Measurements from ENCODE around the gene KIF1C. TPM values are rescaled to one million over a fixed set of nuclear protein-coding genes. Genes with fewer than 3 reads are reported as not detected.
"Not testable (repeated sequence)": the region's sequence is repeated elsewhere in the genome, so short reads cannot be mapped to it uniquely, and the experiment has no call there.

KIF1C gene
- total RNA-seq, 2 experiments from 2014 or later, result 32.6 to 43.0 TPM

GRCh38 chr17:5044630-5045029 lies 46.9 kb downstream of the KIF1C start:
- Mint-ChIP-seq H3K4me1 (peaks cover 56% of the 10 kb centered on the region), H3K4me3 (no peak overlapping the region)

GRCh38 chr17:5045496-5045895 lies 47.7 kb downstream of the KIF1C start:
- H3K9me3 Mint-ChIP-seq (ENCODE audit: low read depth), result peaks cover 2% of the 10 kb centered on the region
- no peaks in the 10 kb centered on the region for H3K27me3 Mint-ChIP-seq
- DNase-seq (no peak), ATAC-seq (no peak)
- ChIA-PET CTCF (interaction anchor here (0.6 to 1.7 kb wide), 5 partner anchors 10 to 946 kb away, joined by 3 to 12 read pairs (median 3); partner anchors contain the start of gene SLC52A1), POLR2A (interaction anchor here (0.6 kb wide), 1 partner anchor 36 kb away, joined by 3 read pairs; no protein-coding TSS in a partner anchor)
- H3K27ac Mint-ChIP-seq, result peak overlapping the region; percentile 7
- H3K4me1 Mint-ChIP-seq, result peaks cover 60% of the 10 kb centered on the region
- intact Hi-C loops (cut with DNase I, micrococcal nuclease), result no loop called here
- H3K4me3 Mint-ChIP-seq, result no peak overlapping the region
- no peaks in the 10 kb centered on the region for H3K36me3 Mint-ChIP-seq (ENCODE audit: low read depth)

More at GRCh38 chr17:5044630-5045029, 46.9 kb downstream of the KIF1C start:
- no peak for DNase-seq
- ATAC-seq, result no peak
- Mint-ChIP-seq H3K27ac (no peak overlapping the region), H3K9me3 (ENCODE audit: low read depth) (peaks cover 2% of the 10 kb centered on the region), H3K36me3 (ENCODE audit: low read depth) (no peaks in the 10 kb centered on the region), H3K27me3 (no peaks in the 10 kb centered on the region)
- ChIA-PET CTCF (interaction anchor here (1.5 kb wide), 1 partner anchor 135 kb away, joined by 3 read pairs; no protein-coding TSS in a partner anchor), POLR2A (no interaction called here)
- intact Hi-C loops (cut with DNase I, micrococcal nuclease), result no loop called here

- no peaks in the 10 kb centered on the region for H3K36me3 Mint-ChIP-seq (ENCODE audit: low read depth)
- DNase-seq (no peak), ATAC-seq (no peak)
- H3K27me3 Mint-ChIP-seq, result no peaks in the 10 kb centered on the region
- intact Hi-C loops (cut with DNase I, micrococcal nuclease), result no loop called here
- POLR2A ChIA-PET, result no interaction called here
- H3K4me3 Mint-ChIP-seq, result no peak overlapping the region
- CTCF ChIA-PET, result interaction anchor here (0.6 to 2.4 kb wide), 4 partner anchors 15 to 23 kb away, joined by 3 to 17 read pairs (median 5); no protein-coding TSS in a partner anchor
- H3K27ac Mint-ChIP-seq, result peak overlapping the region; percentile 56
- H3K9me3 Mint-ChIP-seq (ENCODE audit: low read depth), result peaks cover 2% of the 10 kb centered on the region
- peaks cover 53% of the 10 kb centered on the region for H3K4me1 Mint-ChIP-seq
Observed at GRCh38 chr17:5047446-5047845, 49.7 kb downstream of the KIF1C start.

GRCh38 chr17:5049314-5049841 lies 51.6 kb downstream of the KIF1C start:
- ATAC-seq (peak; percentile 87), DNase-seq (peak; percentile 70)
- no peak overlapping the region for H3K4me3 Mint-ChIP-seq
- no peaks in the 10 kb centered on the region for H3K27me3 Mint-ChIP-seq
- peaks cover under 1% of the 10 kb centered on the region for H3K9me3 Mint-ChIP-seq (ENCODE audit: low read depth)
- peak overlapping the region; percentile 81 for H3K27ac Mint-ChIP-seq
- intact Hi-C loops (cut with DNase I, micrococcal nuclease), result no loop called here
- ChIA-PET POLR2A (interaction anchor here (0.7 kb wide), 1 partner anchor 338 kb away, joined by 5 read pairs; no protein-coding TSS in a partner anchor), CTCF (interaction anchor here (0.6 to 1.6 kb wide), 4 partner anchors 10 to 148 kb away, joined by 3 to 6 read pairs (median 3); partner anchors contain the start of gene SLC52A1)
- H3K36me3 Mint-ChIP-seq (ENCODE audit: low read depth), result no peaks in the 10 kb centered on the region
- H3K4me1 Mint-ChIP-seq, result peaks cover 44% of the 10 kb centered on the region

GRCh38 chr17:5050278-5050677 lies 52.5 kb downstream of the KIF1C start:
- H3K4me3 Mint-ChIP-seq, result no peak overlapping the region
- H3K4me1 Mint-ChIP-seq, result peaks cover 36% of the 10 kb centered on the region
- H3K27ac Mint-ChIP-seq, result peak overlapping the region; percentile 81
- ChIA-PET CTCF (interaction anchor here (0.9 to 1.2 kb wide), 4 partner anchors 10 to 62 kb away, joined by 3 to 6 read pairs (median 3); partner anchors contain the start of gene SLC52A1), POLR2A (no interaction called here)
- H3K27me3 Mint-ChIP-seq, result no peaks in the 10 kb centered on the region
- H3K36me3 Mint-ChIP-seq (ENCODE audit: low read depth), result no peaks in the 10 kb centered on the region
- no peak for ATAC-seq
- intact Hi-C loops (cut with DNase I, micrococcal nuclease), result no loop called here
- no peak for DNase-seq
- H3K9me3 Mint-ChIP-seq (ENCODE audit: low read depth), result no peaks in the 10 kb centered on the region

GRCh38 chr17:5055543-5055942 lies 57.8 kb downstream of the KIF1C start:
- POLR2A ChIA-PET, result no interaction called here
- CTCF ChIA-PET, result interaction anchor here (0.5 kb wide), 1 partner anchor 85 kb away, joined by 3 read pairs; no protein-coding TSS in a partner anchor
- no peaks in the 10 kb centered on the region for H3K27me3 Mint-ChIP-seq
- ATAC-seq (no peak), DNase-seq (no peak)
- H3K4me3 Mint-ChIP-seq, result no peak overlapping the region
- H3K4me1 Mint-ChIP-seq, result no peaks in the 10 kb centered on the region
- intact Hi-C loops (cut with DNase I, micrococcal nuclease), result no loop called here
- no peaks in the 10 kb centered on the region for H3K36me3 Mint-ChIP-seq (ENCODE audit: low read depth)
- no peak overlapping the region for H3K27ac Mint-ChIP-seq
- H3K9me3 Mint-ChIP-seq (ENCODE audit: low read depth), result no peaks in the 10 kb centered on the region

- H3K4me1 Mint-ChIP-seq, result peaks cover 3% of the 10 kb centered on the region
- H3K36me3 Mint-ChIP-seq (ENCODE audit: low read depth), result no peaks in the 10 kb centered on the region
- ChIA-PET CTCF (no interaction called here), POLR2A (no interaction called here)
- DNase-seq (no peak), ATAC-seq (no peak)
- H3K9me3 Mint-ChIP-seq (ENCODE audit: low read depth), result no peaks in the 10 kb centered on the region
- H3K27ac Mint-ChIP-seq, result no peak overlapping the region
- H3K27me3 Mint-ChIP-seq, result no peaks in the 10 kb centered on the region
- no peak overlapping the region for H3K4me3 Mint-ChIP-seq
- intact Hi-C loops (cut with DNase I, micrococcal nuclease), result no loop called here
Observed at GRCh38 chr17:5065227-5065744, 67.5 kb downstream of the KIF1C start.

GRCh38 chr17:5068236-5068635 lies 70.5 kb downstream of the KIF1C start:
- Mint-ChIP-seq H3K27me3 (no peaks in the 10 kb centered on the region), H3K9me3 (ENCODE audit: low read depth) (no peaks in the 10 kb centered on the region), H3K4me3 (no peak overlapping the region), H3K36me3 (ENCODE audit: low read depth) (no peaks in the 10 kb centered on the region), H3K4me1 (no peaks in the 10 kb centered on the region), H3K27ac (no peak overlapping the region)
- ATAC-seq (no peak), DNase-seq (no peak)
- CTCF ChIA-PET, result interaction anchor here (0.6 to 1.1 kb wide), 2 partner anchors 31 to 165 kb away, joined by 4 to 5 read pairs; partner anchors contain the start of gene CHRNE
- intact Hi-C loops (cut with DNase I, micrococcal nuclease), result no loop called here
- POLR2A ChIA-PET, result interaction anchor here (0.5 kb wide), 1 partner anchor 268 kb away, joined by 5 read pairs; no protein-coding TSS in a partner anchor

- Mint-ChIP-seq H3K36me3 (ENCODE audit: low read depth) (no peaks in the 10 kb centered on the region), H3K9me3 (ENCODE audit: low read depth) (no peaks in the 10 kb centered on the region), H3K4me1 (no peaks in the 10 kb centered on the region), H3K4me3 (no peak overlapping the region), H3K27ac (no peak overlapping the region), H3K27me3 (no peaks in the 10 kb centered on the region)
- ATAC-seq, result no peak
- ChIA-PET CTCF (no interaction called here), POLR2A (no interaction called here)
- no peak for DNase-seq
- intact Hi-C loops (cut with DNase I, micrococcal nuclease), result no loop called here
Observed at GRCh38 chr17:5069724-5070123, 72.0 kb downstream of the KIF1C start.

GRCh38 chr17:5075472-5075871 lies 77.7 kb downstream of the KIF1C start:
- H3K4me3 Mint-ChIP-seq; POLR2A ChIA-PET; ATAC-seq; H3K27me3 Mint-ChIP-seq; DNase-seq; H3K27ac Mint-ChIP-seq; H3K36me3 Mint-ChIP-seq (ENCODE audit: low read depth); H3K9me3 Mint-ChIP-seq (ENCODE audit: low read depth): not testable (repeated sequence)
- peaks cover 24% of the 10 kb centered on the region for H3K4me1 Mint-ChIP-seq
- CTCF ChIA-PET, result interaction anchor here (0.6 kb wide), 1 partner anchor 21 kb away, joined by 3 read pairs; no protein-coding TSS in a partner anchor
- intact Hi-C loops (cut with DNase I, micrococcal nuclease), result loop anchor here in 1 of 2 experiments (5.0 kb wide), 1 partner anchor 108 kb away; the partner anchor contains the start of gene SPAG7

GRCh38 chr17:5077275-5077674 lies 79.5 kb downstream of the KIF1C start:
- peaks cover 17% of the 10 kb centered on the region for H3K36me3 Mint-ChIP-seq (ENCODE audit: low read depth)
- peak overlapping the region; percentile 73 for H3K4me3 Mint-ChIP-seq
- H3K9me3 Mint-ChIP-seq (ENCODE audit: low read depth); POLR2A ChIA-PET; ATAC-seq; H3K27me3 Mint-ChIP-seq; DNase-seq: not testable (repeated sequence)
- peaks cover 30% of the 10 kb centered on the region for H3K4me1 Mint-ChIP-seq
- CTCF ChIA-PET, result interaction anchor here (0.9 kb wide), 1 partner anchor 16 kb away, joined by 4 read pairs; no protein-coding TSS in a partner anchor
- H3K27ac Mint-ChIP-seq, result peak overlapping the region; percentile 95
- intact Hi-C loops (cut with DNase I, micrococcal nuclease), result loop anchor here in 1 of 2 experiments (5.0 kb wide), 1 partner anchor 110 kb away; the partner anchor contains the start of gene SPAG7
